ENCODE results near the gene CC2D2B. TPM values are rescaled to one million over a fixed set of nuclear protein-coding genes. Genes with fewer than 3 reads are reported as not detected.
"Not testable (repeated sequence)": the region's sequence is repeated elsewhere in the genome, so short reads cannot be mapped to it uniquely, and the experiment has no call there.

CC2D2B gene
- total and polyA plus RNA-seq, 3 donors from 2014 or later = 7.7 to 16.5 (median 15.4) TPM

DNA sequence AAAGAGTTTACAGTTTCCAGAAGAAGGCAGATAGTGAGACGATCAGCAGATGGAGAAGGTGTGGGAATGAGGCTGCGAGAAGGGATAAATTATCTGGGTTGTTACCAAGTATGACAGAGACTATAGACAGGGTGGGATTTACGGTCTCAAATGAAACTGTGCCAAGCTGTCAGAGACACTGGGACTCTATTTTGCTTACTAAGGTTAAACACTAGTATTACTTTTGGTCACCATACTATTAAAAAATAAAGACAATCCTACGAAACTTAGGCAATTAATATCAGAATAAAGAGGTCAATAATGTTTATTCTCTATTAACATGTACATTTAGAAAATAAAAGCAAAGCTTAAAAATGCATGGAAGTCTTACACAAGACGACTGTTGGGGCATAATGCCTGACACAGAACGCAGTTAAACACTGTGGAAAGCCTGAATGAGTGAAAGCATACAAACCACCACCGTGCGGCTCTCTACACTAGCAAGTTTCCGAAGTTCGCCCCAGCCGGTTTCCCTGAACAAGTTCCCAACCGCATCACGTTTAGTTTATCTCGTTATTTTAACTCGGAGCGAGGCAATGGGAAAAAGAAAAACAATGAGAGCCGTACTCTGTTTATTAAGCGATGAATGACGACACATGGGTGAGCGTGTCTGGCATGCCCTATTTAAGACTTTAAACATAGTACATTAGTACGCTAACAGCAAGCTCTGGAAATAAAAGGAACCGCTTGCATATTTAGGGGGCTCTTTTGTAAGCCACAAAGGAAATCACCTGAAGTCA lies 909 bp upstream of the CC2D2B start:
- Histone ChIP-seq H3K4me1 (peaks cover 3% of the 10 kb centered on the region), H3K27ac (peak overlapping the region; percentile 83 to 93), H3K27me3 (no peaks in the 10 kb centered on the region), H3K36me3 (ENCODE audit: low read depth, missing control alignments) (no peaks in the 10 kb centered on the region), H3K4me3 (peak overlapping the region; percentile 71 to 80), H3K9me3 (no peaks in the 10 kb centered on the region)
- TF ChIP-seq POLR2A (IDR thresholded peaks at IDR 0.05) = no peak
- TF ChIP-seq, protein P1, sequence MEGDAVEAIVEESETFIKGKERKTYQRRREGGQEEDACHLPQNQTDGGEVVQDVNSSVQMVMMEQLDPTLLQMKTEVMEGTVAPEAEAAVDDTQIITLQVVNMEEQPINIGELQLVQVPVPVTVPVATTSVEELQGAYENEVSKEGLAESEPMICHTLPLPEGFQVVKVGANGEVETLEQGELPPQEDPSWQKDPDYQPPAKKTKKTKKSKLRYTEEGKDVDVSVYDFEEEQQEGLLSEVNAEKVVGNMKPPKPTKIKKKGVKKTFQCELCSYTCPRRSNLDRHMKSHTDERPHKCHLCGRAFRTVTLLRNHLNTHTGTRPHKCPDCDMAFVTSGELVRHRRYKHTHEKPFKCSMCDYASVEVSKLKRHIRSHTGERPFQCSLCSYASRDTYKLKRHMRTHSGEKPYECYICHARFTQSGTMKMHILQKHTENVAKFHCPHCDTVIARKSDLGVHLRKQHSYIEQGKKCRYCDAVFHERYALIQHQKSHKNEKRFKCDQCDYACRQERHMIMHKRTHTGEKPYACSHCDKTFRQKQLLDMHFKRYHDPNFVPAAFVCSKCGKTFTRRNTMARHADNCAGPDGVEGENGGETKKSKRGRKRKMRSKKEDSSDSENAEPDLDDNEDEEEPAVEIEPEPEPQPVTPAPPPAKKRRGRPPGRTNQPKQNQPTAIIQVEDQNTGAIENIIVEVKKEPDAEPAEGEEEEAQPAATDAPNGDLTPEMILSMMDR (IDR thresholded peaks at IDR 0.05) = no peak
- WGBS, 2 donors = 7 to 12% methylated on average over 22 of the region's 22 CpGs
- DNase-seq = peak; percentile 81
- intact Hi-C loops (cut with DNase I; ENCODE audit: low total_unique reads) = no loop called here

DNA sequence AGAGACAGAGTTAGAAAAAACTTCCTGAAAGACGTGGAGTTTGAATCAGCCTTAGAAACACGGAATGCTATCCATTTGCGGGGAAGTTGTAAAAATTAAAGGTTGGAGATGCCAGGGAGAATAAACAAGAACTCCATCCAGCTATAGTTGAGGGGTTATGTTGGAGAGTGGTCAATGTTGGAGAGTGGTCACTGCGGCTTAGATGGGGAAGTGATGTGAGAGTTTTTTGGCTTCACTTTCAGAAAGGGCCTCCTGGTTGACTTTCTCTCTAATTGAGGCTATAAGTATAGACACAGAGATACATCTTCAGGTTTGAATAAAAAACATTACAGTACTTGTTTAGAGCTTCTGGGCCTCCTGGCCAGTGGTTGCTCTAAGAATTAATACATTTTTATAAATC lies 675 bp downstream of the CC2D2B start:
- TF ChIP-seq, protein P1 (IDR thresholded peaks at IDR 0.05) = no peak
- TF ChIP-seq POLR2A (IDR thresholded peaks at IDR 0.05) = no peak
- Histone ChIP-seq H3K27me3 (no peaks in the 10 kb centered on the region), H3K9me3 (no peaks in the 10 kb centered on the region), H3K36me3 (ENCODE audit: low read depth, missing control alignments) (no peaks in the 10 kb centered on the region), H3K4me1 (peaks cover 3% of the 10 kb centered on the region), H3K4me3 (peak overlapping the region; percentile 71 to 80), H3K27ac (peak overlapping the region in 1 of 2 donors; percentile 93)
- intact Hi-C loops (cut with DNase I; ENCODE audit: low total_unique reads) = no loop called here
- DNase-seq = no peak
- 28 to 52% methylated on average over 4 of the region's 4 CpGs for WGBS, 2 donors

DNA sequence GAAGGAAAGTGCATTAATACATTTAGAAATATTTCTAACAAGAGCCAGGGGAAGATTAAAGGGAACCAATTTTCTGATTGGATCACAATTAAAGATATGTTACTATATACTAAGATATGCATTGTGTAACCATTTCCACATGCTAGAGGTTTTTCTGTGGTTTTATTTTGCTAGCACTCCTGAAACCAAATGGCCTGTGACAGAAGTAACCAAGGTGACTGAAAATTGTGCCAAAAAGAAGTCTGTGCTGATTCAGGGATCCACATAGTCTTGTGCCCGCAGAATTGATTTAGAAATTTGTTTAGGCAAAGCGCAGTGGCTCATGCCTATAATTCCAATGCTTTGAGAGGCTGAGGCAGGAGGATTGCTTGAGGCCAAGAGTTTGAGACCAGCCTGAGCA lies 1.8 kb downstream of the CC2D2B start:
- Histone ChIP-seq H3K27me3 (no peaks in the 10 kb centered on the region), H3K36me3 (ENCODE audit: low read depth, missing control alignments) (no peaks in the 10 kb centered on the region), H3K27ac (no peak overlapping the region), H3K4me3 (no peak overlapping the region), H3K9me3 (no peaks in the 10 kb centered on the region), H3K4me1 (peaks cover 3% of the 10 kb centered on the region)
- DNase-seq = no peak
- 94 to 95% methylated on average over 2 of the region's 2 CpGs for WGBS, 2 donors
- intact Hi-C loops (cut with DNase I; ENCODE audit: low total_unique reads) = no loop called here
- no peak for TF ChIP-seq POLR2A (IDR thresholded peaks at IDR 0.05)
- TF ChIP-seq, protein P1 (IDR thresholded peaks at IDR 0.05) = no peak

DNA sequence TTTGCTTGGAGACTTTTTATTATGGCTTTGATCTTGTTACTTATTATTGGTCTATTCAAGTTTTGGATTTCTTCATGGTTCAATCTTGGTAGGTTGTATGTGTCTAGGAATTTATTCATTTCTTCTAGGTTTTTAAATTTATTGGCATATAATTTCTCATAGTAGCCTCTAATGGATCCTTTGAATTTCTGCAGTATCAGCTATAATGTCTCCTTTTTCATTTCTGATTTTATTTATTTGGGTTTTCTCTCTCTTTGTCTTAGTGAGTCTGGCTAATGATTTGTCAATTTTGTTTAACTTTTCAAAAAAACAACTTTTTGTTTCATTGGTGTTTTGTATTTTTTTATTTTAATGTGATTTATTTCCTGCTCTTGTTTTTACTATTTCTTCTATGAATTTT lies 8.3 kb downstream of the CC2D2B start:
- intact Hi-C loops (cut with DNase I; ENCODE audit: low total_unique reads); DNase-seq; H3K4me3 ChIP-seq; H3K36me3 ChIP-seq (ENCODE audit: low read depth, missing control alignments); H3K27ac ChIP-seq; H3K9me3 ChIP-seq; H3K27me3 ChIP-seq; H3K4me1 ChIP-seq: not testable (repeated sequence)

DNA sequence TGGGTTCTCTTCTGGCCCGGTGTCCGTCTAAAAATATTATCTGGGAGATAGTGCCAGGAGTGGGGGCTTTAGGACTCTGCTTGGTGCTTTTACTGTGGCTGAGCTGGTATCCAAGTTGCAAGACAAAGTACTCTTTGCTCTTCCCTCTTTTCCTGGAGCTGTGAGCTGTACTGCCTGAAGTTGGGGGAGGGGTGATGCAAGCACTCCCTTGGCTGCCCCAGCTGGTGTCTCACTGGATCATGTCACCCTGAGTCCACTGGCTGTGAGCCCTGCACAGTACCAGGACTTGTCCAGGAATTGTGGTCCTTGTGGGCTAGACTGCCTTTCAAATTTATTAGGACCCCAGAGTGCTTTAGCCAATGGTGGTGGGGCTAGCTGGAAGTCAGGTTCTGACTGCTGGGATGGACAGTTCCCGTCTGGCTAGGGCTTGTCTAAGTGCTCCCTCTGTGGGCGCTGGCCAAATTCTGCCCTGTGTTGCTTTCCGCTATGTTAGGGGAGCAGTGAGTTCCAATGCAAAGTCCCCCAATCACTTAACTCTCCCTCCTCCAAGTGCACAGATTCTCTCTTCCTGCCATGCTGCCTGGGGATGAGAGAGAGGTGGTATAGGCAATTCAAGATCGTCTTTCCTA lies 13.1 kb downstream of the CC2D2B start:
- H3K36me3 ChIP-seq (ENCODE audit: low read depth, missing control alignments) = no peaks in the 10 kb centered on the region
- no peaks in the 10 kb centered on the region for H3K27me3 ChIP-seq
- intact Hi-C loops (cut with DNase I; ENCODE audit: low total_unique reads) = no loop called here
- WGBS, 2 donors = 77 to 90% methylated on average over 6 of the region's 6 CpGs
- H3K4me1 ChIP-seq = no peaks in the 10 kb centered on the region
- no peak overlapping the region for H3K4me3 ChIP-seq
- no peak for DNase-seq
- H3K9me3 ChIP-seq = no peaks in the 10 kb centered on the region
- TF ChIP-seq, protein P1 (IDR thresholded peaks at IDR 0.05) = no peak
- no peak for TF ChIP-seq POLR2A (IDR thresholded peaks at IDR 0.05)
- no peak overlapping the region for H3K27ac ChIP-seq
